H1 (cell line): ENCODE results near the gene PTPN2. TPM values are rescaled to one million over a fixed set of nuclear protein-coding genes. Genes with fewer than 3 reads are reported as not detected.

Source experiments
- CTCF ChIA-PET: fragments of 300-600 bp; sonication (Branson Sonifier 250); formaldehyde crosslinking; loops from one replicate; lab custom pipeline; 2021; ENCODE audit not compliant: partially characterized antibody; lab: Charles Lee
- POLR2A ChIA-PET: fragments of 300-600 bp; sonication (Branson Sonifier 250); formaldehyde crosslinking; loops from one replicate; lab custom pipeline; 2021; ENCODE audit warnings: inconsistent platforms; ENCODE audit not compliant: partially characterized antibody; lab: Charles Lee
- DNase-seq, 2 experiments: peaks; one replicate each; pipeline versions ENCODE4 v3.0.0 to v3.0.0-alpha.2; 2010 to 2022; ENCODE audit warnings: low spot score in 2 of 2, low read depth in 1 of 2, mixed read lengths in 1 of 2
- FAIRE-seq: peaks from 2 replicates; lab custom pipeline; 2011; peaks lifted over from hg19 to GRCh38; lab: Jason Lieb, UNC
- H2AFZ ChIP-seq: 2 replicates; pipeline ENCODE4 v1.8.1; 2012; ENCODE audit warnings: low read length, inconsistent platforms
- H2AK5ac ChIP-seq: 2 replicates; pipeline ENCODE4 v1.6.1; 2013; ENCODE audit warnings: low read depth, low read length
- H2BK120ac ChIP-seq: replicated peaks from 2 replicates; pipeline ENCODE3; 2013; ENCODE audit warnings: low read depth, low read length, inconsistent platforms
- H2BK12ac ChIP-seq: 2 replicates; pipeline ENCODE4 v1.6.1; 2013; ENCODE audit warnings: low read depth, low read length
- H2BK15ac ChIP-seq: 2 replicates; pipeline ENCODE4 v1.6.1; 2013; ENCODE audit warnings: low read length
- H2BK20ac ChIP-seq: 2 replicates; pipeline ENCODE4 v1.6.1; 2013; ENCODE audit warnings: low read length
- H2BK5ac ChIP-seq: 2 replicates; pipeline ENCODE4 v1.6.1; 2013; ENCODE audit warnings: low read depth, low read length
- H3K14ac ChIP-seq: 2 replicates; pipeline ENCODE4 v1.6.1; 2013; ENCODE audit warnings: inconsistent platforms; ENCODE audit not compliant: insufficient read length
- H3K18ac ChIP-seq: 2 replicates; pipeline ENCODE4 v1.6.1; 2013; ENCODE audit warnings: low read length; ENCODE audit errors: extremely low read depth
- H3K23ac ChIP-seq: 2 replicates; pipeline ENCODE4 v1.6.1; 2013; ENCODE audit warnings: inconsistent platforms; ENCODE audit not compliant: insufficient read length
- H3K23me2 ChIP-seq: 2 replicates; pipeline ENCODE4 v1.6.1; 2013; ENCODE audit warnings: low read depth, low read length
- H3K27ac ChIP-seq: 2 replicates; pipeline ENCODE4 v1.6.1; 2011; ENCODE audit warnings: low read depth, low read length, inconsistent platforms
- H3K27me3 ChIP-seq, 4 experiments: replicated peaks in 1 of 4; 1 replicate in 1 of 4; 2 replicates in 3 of 4; pipeline versions ENCODE4 v1.6.1 to v1.8.1; 2011 to 2013; ENCODE audit warnings: low read length in 3 of 4, mild to moderate bottlenecking in 3 of 4, inconsistent platforms in 2 of 4, mixed read lengths in 2 of 4, moderate library complexity in 1 of 4; ENCODE audit not compliant: control insufficient read depth in 3 of 4, insufficient read depth in 3 of 4; ENCODE audit errors: extremely low read depth in 1 of 4
- H3K36me3 ChIP-seq, 4 experiments: 2 replicates each; pipeline versions ENCODE4 v1.6.1 to v1.8.1; 2011 to 2013; ENCODE audit warnings: mild to moderate bottlenecking in 4 of 4, low read length in 3 of 4, moderate library complexity in 2 of 4, control low read depth in 1 of 4, inconsistent platforms in 1 of 4; ENCODE audit not compliant: insufficient read depth in 4 of 4, control insufficient read depth in 2 of 4
- H3K4ac ChIP-seq: replicated peaks from 2 replicates; pipeline ENCODE3; 2013; ENCODE audit warnings: low read length, low read depth, mixed read lengths, inconsistent platforms; ENCODE audit not compliant: insufficient read length
- H3K4me1 ChIP-seq, 4 experiments: replicated peaks in 1 of 4; 1 replicate in 1 of 4; 2 replicates in 3 of 4; pipeline versions ENCODE4 v1.6.1 to v1.8.1; 2011 to 2013; ENCODE audit warnings: low read length in 3 of 4, inconsistent platforms in 2 of 4, mixed read lengths in 1 of 4; ENCODE audit not compliant: insufficient read depth in 4 of 4, control insufficient read depth in 3 of 4
- H3K4me2 ChIP-seq, 2 experiments: 2 replicates each; pipeline versions ENCODE4 v1.6.1 to v1.8.1; 2011 to 2013; ENCODE audit warnings: low read depth in 2 of 2, low read length in 2 of 2, control low read depth in 1 of 2, inconsistent platforms in 1 of 2, mild to moderate bottlenecking in 1 of 2; ENCODE audit not compliant: insufficient read depth in 1 of 2
- H3K4me3 ChIP-seq, 4 experiments: fragments of 200-600, 300-600 bp in 1 of 4; sonication (generic), shearing (Covaris generic), sonication (Bioruptor Twin) in 1 of 4; 2 replicates each; pipeline versions ENCODE4 v1.5.1 to v1.8.1; 2011 to 2016; ENCODE audit warnings: low read length in 4 of 4, low read depth in 3 of 4, control low read depth in 2 of 4, inconsistent platforms in 2 of 4, mild to moderate bottlenecking in 2 of 4, mixed read lengths in 1 of 4, moderate library complexity in 1 of 4; ENCODE audit not compliant: insufficient read depth in 2 of 4; ENCODE audit errors: extremely low read depth in 1 of 4
- H3K56ac ChIP-seq: replicated peaks from 2 replicates; pipeline ENCODE3; 2013; ENCODE audit warnings: low read depth, mild to moderate bottlenecking, mixed read lengths, low read length, inconsistent platforms; ENCODE audit not compliant: insufficient read length
- H3K79me1 ChIP-seq: 2 replicates; pipeline ENCODE4 v1.6.1; 2013; ENCODE audit warnings: low read depth, low read length, control low read depth
- H3K79me2 ChIP-seq, 2 experiments: 2 replicates each; pipeline versions ENCODE4 v1.6.1 to v1.8.1; 2012 to 2013; ENCODE audit warnings: low read length in 2 of 2, mild to moderate bottlenecking in 2 of 2, inconsistent platforms in 1 of 2; ENCODE audit not compliant: insufficient read depth in 2 of 2, control insufficient read depth in 1 of 2
- H3K9ac ChIP-seq, 4 experiments: replicated peaks in 1 of 4; 1 replicate in 1 of 4; 2 replicates in 3 of 4; pipeline versions ENCODE4 v1.6.1 to v1.8.1; 2011 to 2013; ENCODE audit warnings: low read depth in 3 of 4, low read length in 3 of 4, control low read depth in 2 of 4, mild to moderate bottlenecking in 2 of 4, moderate library complexity in 2 of 4, inconsistent platforms in 1 of 4; ENCODE audit errors: extremely low read depth in 1 of 4
- H3K9me3 ChIP-seq, 2 experiments: 2 replicates each; pipeline versions ENCODE4 v1.6.1 to v1.8.1; 2012 to 2013; ENCODE audit warnings: mild to moderate bottlenecking in 2 of 2, moderate library complexity in 2 of 2, control low read depth in 1 of 2, inconsistent platforms in 1 of 2, low read depth in 1 of 2, low read length in 1 of 2, mixed read lengths in 1 of 2; ENCODE audit not compliant: insufficient read depth in 2 of 2
- H4K20me1 ChIP-seq, 2 experiments: replicated peaks in 1 of 2; 2 replicates each; pipeline versions ENCODE3 to v1.8.1; 2011 to 2013; ENCODE audit warnings: inconsistent platforms in 2 of 2, low read length in 2 of 2, mild to moderate bottlenecking in 1 of 2; ENCODE audit not compliant: insufficient read depth in 2 of 2, control insufficient read depth in 1 of 2
- H4K5ac ChIP-seq: 2 replicates; pipeline ENCODE4 v1.6.1; 2013; ENCODE audit warnings: low read length, low read depth, mixed read lengths, inconsistent platforms; ENCODE audit not compliant: insufficient read length
- H4K8ac ChIP-seq: 2 replicates; pipeline ENCODE4 v1.8.0; 2013; ENCODE audit warnings: mild to moderate bottlenecking, moderate library complexity, low read length, inconsistent platforms; ENCODE audit not compliant: insufficient read depth; ENCODE audit errors: extremely low read depth
- H4K91ac ChIP-seq: replicated peaks from 2 replicates; pipeline ENCODE3; 2013; ENCODE audit warnings: low read length, mixed read lengths, inconsistent platforms; ENCODE audit not compliant: insufficient read length
- BCL11A ChIP-seq, 2 experiments: IDR thresholded peaks; one replicate each; pipeline ENCODE4 v1.6.1; 2011; ENCODE audit warnings: low read depth in 2 of 2, low read length in 2 of 2, mild to moderate bottlenecking in 2 of 2
- CREB1 ChIP-seq: IDR thresholded peaks from 2 replicates; pipeline ENCODE4 v1.6.1; 2012; ENCODE audit warnings: inconsistent platforms
- EGR1 ChIP-seq: IDR thresholded peaks from 2 replicates; pipeline ENCODE4 v1.6.1; 2011; ENCODE audit warnings: low read depth, low read length, borderline replicate concordance
- KDM5A ChIP-seq: fragments of 200-600 bp; IDR thresholded peaks from 2 replicates; pipeline ENCODE4 v1.7.1; 2012; ENCODE audit warnings: mild to moderate bottlenecking, low read length, inconsistent platforms, mixed read lengths
- MAX ChIP-seq: IDR thresholded peaks from 2 replicates; pipeline ENCODE4 v1.6.1; 2012; ENCODE audit warnings: inconsistent platforms
- POLR2AphosphoS5 ChIP-seq: IDR thresholded peaks from 2 replicates; pipeline ENCODE4 v1.6.1; 2011; ENCODE audit warnings: low read depth, low read length
- SIN3A ChIP-seq, 2 experiments: IDR thresholded peaks in 1 of 2; conservative IDR thresholded peaks in 1 of 2; 2 replicates each; pipeline ENCODE4 v1.6.1; 2011 to 2012; ENCODE audit warnings: low read length in 2 of 2, improper control_type of control experiment in 1 of 2, low read depth in 1 of 2, mild to moderate bottlenecking in 1 of 2
- SIRT6 ChIP-seq: IDR thresholded peaks from one replicate; pipeline ENCODE4 v1.7.1; 2012; ENCODE audit warnings: low read length, inconsistent platforms
- WGBS, 2 experiments: shearing (Covaris generic) in 1 of 2; methylation state at CpG; one replicate each; pipeline versions ENCODE4 v1.1.6 to v1.1.7; 2013 to 2015; ENCODE audit warnings: low lambda C conversion rate in 2 of 2, mixed read lengths in 2 of 2, inconsistent platforms in 1 of 2, low coverage in 1 of 2, missing lambda C conversion rate in 1 of 2; ENCODE audit not compliant: insufficient replicate concordance in 2 of 2, insufficient coverage in 1 of 2, insufficient read length in 1 of 2; ENCODE audit errors: extremely low coverage in 1 of 2, missing lambda C conversion rate in 1 of 2; 5-methylcytosine and 5-hydroxymethylcytosine counted together
- long read RNA-seq, 2 experiments: library from RNA in 1 of 2; library from capped mRNA in 1 of 2; stranded (forward); transcript quantifications; one replicate each; pipeline ENCODE4 v2.0.0, GENCODE V29; 2021; ENCODE audit warnings: inconsistent platforms in 1 of 2
- polyA minus RNA-seq, 3 experiments: library from RNA; depleted of rRNA, polyadenylated mRNA; stranded (reverse); fragments of >200 nt; gene quantifications; 1 replicate in 2 of 3; 2 replicates in 1 of 3; pipeline ENCODE4 v1.2.3, GENCODE V29; 2011
- polyA plus RNA-seq, 7 experiments: library from polyadenylated mRNA; depleted of rRNA in 3 of 7; stranded (reverse) in 5 of 7; unstranded in 2 of 7; fragments of >200 nt in 5 of 7; fragments of 200-250 nt in 2 of 7; gene quantifications; 1 replicate in 5 of 7; 2 replicates in 1 of 7; 4 replicates in 1 of 7; pipeline versions ENCODE4 v1.2.1 to v1.2.3, GENCODE V29; 2011 to 2013; ENCODE audit warnings: missing spikeins in 2 of 7, mixed read lengths in 2 of 7
- total RNA-seq: library from RNA; stranded (reverse); fragmentation: NEBNext Ultra II Directional; extraction: Animal tissue kit (Norgen Biotek cat#: 25700); gene quantifications from 2 replicates; pipeline ENCODE4 v1.2.1, GENCODE V29; 2021

The PTPN2 gene
- total RNA-seq = 54.0 and 54.5 TPM in 2 replicates
- polyA plus RNA-seq (2011; rRNA removed) = 11.6 and 16.4 TPM in 2 replicates
- polyA plus RNA-seq (2011; cell fraction: cytosol; rRNA removed) = 28.2 TPM
- 22.1 TPM for polyA plus RNA-seq (2011; cell fraction: nucleus; rRNA removed)
- 31.5 to 52.7 TPM (median 36.8 TPM) in 4 replicates for polyA plus RNA-seq (2012, experiment 1 of 2)
- 6.6 TPM for polyA plus RNA-seq (2012, experiment 2 of 2)
- 44.5 TPM for polyA plus RNA-seq (2013, experiment 1 of 2)
- polyA plus RNA-seq (2013, experiment 2 of 2) = 43.4 TPM
- 50.2 and 63.2 TPM in 2 replicates for polyA minus RNA-seq (2011; rRNA and poly(A)+ RNA removed)
- 27.0 TPM for polyA minus RNA-seq (2011; cell fraction: cytosol; rRNA and poly(A)+ RNA removed)
- polyA minus RNA-seq (2011; cell fraction: nucleus; rRNA and poly(A)+ RNA removed) = 39.9 TPM
- long read RNA-seq, experiment 1, partial matches to known transcripts = 23 of 36 reads
- long read RNA-seq, experiment 1, other reads (novel, unspliced or antisense) = 8 of 36 reads
- long read RNA-seq, experiment 2, transcript PTPN2-201 (9 exons, 3,467 nt) = minor isoform, 9 of 50 reads
- long read RNA-seq, experiment 2, transcript PTPN2-202 (10 exons, 1,706 nt) = major isoform, 31 of 50 reads
- long read RNA-seq, experiment 2, partial matches to known transcripts = 0 of 50 reads
- long read RNA-seq, experiment 2, other reads (novel, unspliced or antisense) = 7 of 50 reads

- Histone ChIP-seq H3K56ac (peak within 1 kb of the TSS; percentile 65), H2BK15ac (peak within 1 kb of the TSS; percentile 100), H3K79me2 (peaks cover 17 to 44% of the 10 kb centered on the region in 2 experiments), H3K23me2 (peaks cover 7% of the 10 kb centered on the region; the same call in 1 of the 2 replicates), H2AFZ (peak within 1 kb of the TSS; percentile 95; the same call in 1 of the 2 replicates), H3K9me3 (no peaks in the 10 kb centered on the region), H3K36me3 (no peaks in the 10 kb centered on the region), H4K5ac (peak within 1 kb of the TSS; percentile 98), H3K9ac (peak within 1 kb of the TSS; percentile 85 to 98 (median 94)), H2AK5ac (no peak within 1 kb of the TSS), H3K18ac (peak within 1 kb of the TSS; percentile 98; the same call in 1 of the 2 replicates), H2BK20ac (no peak within 1 kb of the TSS), H3K4me3 (peak within 1 kb of the TSS; percentile 76 to 89 (median 80)), H3K23ac (no peak within 1 kb of the TSS), H3K27me3 (no peaks in the 10 kb centered on the region), H3K27ac (peak within 1 kb of the TSS; percentile 93), H3K4me1 (peaks cover 7 to 24% (median 12%) of the 10 kb centered on the region in 4 experiments; a peak in 5 of 7 replicates), H4K20me1 (peaks cover 2 to 5% of the 10 kb centered on the region in 2 experiments), H3K79me1 (0 out of 2 replicates have a peak, but pooled peaks cover 4% of the 10 kb centered on the region), H4K91ac (peak within 1 kb of the TSS; percentile 78), H2BK120ac (peak within 1 kb of the TSS; percentile 3), H4K8ac (peak within 1 kb of the TSS; percentile 94), H3K14ac (no peak within 1 kb of the TSS), H3K4me2 (peak within 1 kb of the TSS; percentile 83 to 90), H3K4ac (peak within 1 kb of the TSS; percentile 82), H2BK12ac (no peak within 1 kb of the TSS; the same call in 1 of the 2 replicates), H2BK5ac (peak within 1 kb of the TSS; percentile 98)
- CTCF ChIA-PET = interaction anchor here (0.9 to 3.0 kb wide), 4 partner anchors 9 to 50 kb away, joined by 3 to 12 read pairs (median 4); no protein-coding TSS in a partner anchor
- peak; percentile 80 to 87 for DNase-seq
- WGBS, 2 experiments = 0% methylated on average over 33 of the region's 97 CpGs; no CpG with 5 or more reads in 1 of the 2 experiments
- POLR2A ChIA-PET = interaction anchor here (0.6 to 3.0 kb wide), 13 partner anchors 12 to 107 kb away, joined by 3 to 9 read pairs (median 3); partner anchors contain the start of genes CEP192 and SEH1L
- no peak for FAIRE-seq
- TF ChIP-seq SIRT6 (no peak), BCL11A (IDR thresholded peaks at IDR 0.05; ENCODE audit: low read depth in 2 of 2, low read length in 2 of 2) (no peak), MAX (peak; percentile 65), SIN3A (conservative IDR thresholded peaks at IDR 0.05 in 1 of 2, IDR thresholded peaks at IDR 0.05 in 1 of 2; ENCODE audit: low read depth in 1 of 2, low read length in 2 of 2) (peak in 1 of 2 experiments; percentile 80; a peak in 1 of 4 replicates), POLR2AphosphoS5 (peak; percentile 93), EGR1 (0 out of 2 replicates have a peak, but pooled peaks have one; percentile 5), CREB1 (peak; percentile 44), KDM5A (no peak)
Measured at GRCh38 chr18:12883684-12884405, at the start of gene PTPN2. Gene PTPN2 (minus strand): TSS chr18:12884237. CDS start chr18:12884141, 96 bp downstream.
